Stimulated activated CD8-positive, alpha-beta memory T cell treated with anti-CD3 and anti-CD28 coated beads, Interleukin-4, amount 100 ng/mL, for 48 hours (primary cell): Measurements from ENCODE around the gene MROH2A.
"Not testable (repeated sequence)": the region's sequence is repeated elsewhere in the genome, so short reads cannot be mapped to it uniquely, and the experiment has no call there.

ENCODE experiments used
- DNase-seq: peaks from one replicate; pipeline ENCODE4 v3.0.0-alpha.2; 2020

Gene MROH2A

GRCh38 chr2:233857511-233858141 lies 79.5 kb downstream of the MROH2A start:
- peak; percentile 83 for DNase-seq

GRCh38 chr2:233858331-233858730 lies 80.2 kb downstream of the MROH2A start:
- DNase-seq, result no peak

- DNase-seq, result no peak
Observed at GRCh38 chr2:233862261-233862768, 84.2 kb downstream of the MROH2A start.

DNA sequence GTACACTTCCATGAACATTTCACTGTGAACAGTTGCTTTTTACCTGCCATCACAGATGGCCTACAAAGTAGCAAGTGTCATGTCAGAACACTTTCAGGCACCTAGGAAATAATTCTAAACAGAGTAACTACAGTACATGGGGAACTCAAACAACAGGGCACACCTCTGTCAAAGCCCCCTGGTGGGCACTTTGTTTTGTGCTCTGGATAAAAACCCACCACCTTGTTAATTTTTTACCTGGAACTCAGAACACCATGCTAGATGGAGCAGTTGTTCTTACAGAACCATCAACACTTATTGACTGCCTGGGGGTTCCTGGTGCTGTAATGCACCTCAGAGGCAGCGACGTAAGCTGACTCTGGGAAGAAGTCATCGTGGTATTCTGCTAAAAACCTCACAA lies 87.7 kb downstream of the MROH2A start:
- no peak for DNase-seq

- no peak for DNase-seq
Observed at GRCh38 chr2:233866479-233866878, 88.3 kb downstream of the MROH2A start.

DNA sequence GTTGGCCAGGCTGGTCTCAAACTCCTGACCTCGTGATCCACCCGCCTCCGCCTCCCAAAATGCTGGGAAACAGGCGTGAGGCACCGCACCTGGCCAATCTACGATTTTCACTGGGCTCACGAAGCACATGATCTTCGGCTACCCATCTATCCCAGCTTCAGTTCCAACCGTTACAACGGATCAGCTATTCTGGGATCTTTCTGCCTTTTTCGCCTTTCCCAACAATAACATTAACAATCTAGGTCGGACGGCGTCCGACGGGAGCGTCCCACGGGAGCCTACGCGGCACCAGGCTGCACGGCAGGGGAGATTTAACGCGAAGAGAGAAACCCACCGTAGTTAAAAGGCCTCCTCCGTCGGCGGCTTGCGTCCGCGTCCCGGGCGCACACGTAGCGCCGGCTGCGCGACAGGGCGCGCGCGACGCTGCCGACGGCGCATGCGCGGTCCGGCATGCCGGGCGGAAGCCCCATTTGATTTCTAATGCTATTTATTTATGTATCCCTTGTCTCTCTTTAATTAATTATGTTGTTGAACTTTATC lies 89.9 kb downstream of the MROH2A start, which contains the start of gene MSL3B:
MSL3B (minus strand) TSS at position 394 of the 540 bp plus-strand sequence.
- DNase-seq, result peak; percentile 61

GRCh38 chr2:233871432-233871831 lies 93.3 kb downstream of the MROH2A start:
- DNase-seq, result no peak

DNA sequence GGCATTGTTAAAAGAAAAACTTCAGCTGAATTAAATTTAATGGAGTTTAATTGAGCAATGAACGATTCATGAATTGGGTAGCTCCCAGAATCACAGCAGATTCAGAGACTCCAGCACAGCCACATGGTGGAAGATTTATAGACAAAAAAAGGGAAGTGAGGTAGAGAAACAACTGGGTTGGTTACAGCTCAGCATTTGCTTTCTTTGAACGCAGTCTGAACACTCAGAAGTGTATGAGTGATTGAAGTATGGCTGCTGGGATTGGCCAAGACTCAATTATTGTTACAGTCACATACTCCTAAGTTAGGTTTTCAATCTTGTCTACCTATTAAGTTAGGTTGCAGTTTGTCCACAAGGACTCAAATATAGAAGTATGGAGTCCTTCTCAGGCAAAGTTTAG lies 94.0 kb downstream of the MROH2A start:
- DNase-seq, result not testable (repeated sequence)

- no peak for DNase-seq
Observed at GRCh38 chr2:233882353-233882752, 104.2 kb downstream of the MROH2A start.
